Stimulated activated CD8-positive, alpha-beta memory T cell treated with anti-CD3 and anti-CD28 coated beads, Interleukin-15, amount 100 ng/mL, for 24 hours (primary cell): ENCODE data around the gene APOBEC4.

Source experiments
- DNase-seq: peaks from one replicate; pipeline ENCODE4 v3.0.0-alpha.2; 2020; ENCODE audit warnings: low read depth

Gene APOBEC4

GRCh38 chr1:183600136-183600535 is 53.0 kb downstream of the APOBEC4 start:
- no peak for DNase-seq

DNA sequence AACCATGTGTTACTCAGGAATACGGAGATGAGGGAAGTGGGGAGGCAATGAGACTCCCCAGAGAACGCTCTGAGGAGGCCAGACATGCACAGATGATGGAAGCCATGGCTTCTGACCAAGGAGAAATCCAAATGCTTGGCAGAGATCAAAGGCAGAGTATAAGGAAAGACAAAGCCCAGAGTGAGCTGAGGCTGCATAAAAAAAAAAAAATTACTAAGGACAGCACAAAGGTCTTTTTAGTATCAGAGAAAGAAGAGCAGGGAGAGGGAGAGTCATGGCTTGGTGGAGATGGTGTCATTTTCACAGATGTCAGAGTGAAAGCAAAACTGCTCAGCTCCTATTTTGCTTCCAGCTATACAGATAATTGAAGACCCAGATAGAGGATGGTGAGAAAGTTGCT is 54.7 kb downstream of the APOBEC4 start:
- no peak for DNase-seq

DNA sequence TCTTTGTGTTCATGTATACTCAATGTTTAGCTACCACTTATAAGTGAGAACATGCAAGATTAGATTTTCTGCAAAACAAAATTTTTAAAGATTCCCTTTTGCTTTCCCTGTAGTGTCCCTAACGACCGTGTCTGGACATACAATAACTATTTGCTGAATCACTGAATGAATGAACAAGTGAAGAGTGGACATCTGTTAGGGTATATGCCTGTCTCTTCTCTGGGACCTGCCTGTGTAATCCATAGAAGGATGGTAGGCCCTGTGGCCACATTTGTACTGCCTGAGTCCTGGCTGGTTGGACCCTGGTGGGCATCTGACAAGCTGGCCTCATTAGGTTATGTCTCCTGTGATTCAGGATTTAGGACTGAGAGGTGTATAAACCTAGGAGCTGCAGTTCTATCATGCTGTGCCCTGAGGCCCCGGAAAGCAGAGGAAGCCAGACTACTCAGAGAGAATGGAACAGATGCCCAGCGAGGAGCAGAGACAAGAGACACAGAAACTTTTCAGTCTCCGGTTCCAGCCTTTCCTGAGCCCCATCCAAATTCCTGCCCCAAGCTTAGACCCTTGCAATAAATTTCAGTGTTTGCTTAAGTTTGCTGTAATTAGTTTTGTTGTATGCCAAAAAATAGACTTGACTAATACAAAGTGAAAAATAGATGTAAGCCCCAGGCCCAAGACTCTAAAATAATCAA is 55.3 kb downstream of the APOBEC4 start:
- no peak for DNase-seq

DNA sequence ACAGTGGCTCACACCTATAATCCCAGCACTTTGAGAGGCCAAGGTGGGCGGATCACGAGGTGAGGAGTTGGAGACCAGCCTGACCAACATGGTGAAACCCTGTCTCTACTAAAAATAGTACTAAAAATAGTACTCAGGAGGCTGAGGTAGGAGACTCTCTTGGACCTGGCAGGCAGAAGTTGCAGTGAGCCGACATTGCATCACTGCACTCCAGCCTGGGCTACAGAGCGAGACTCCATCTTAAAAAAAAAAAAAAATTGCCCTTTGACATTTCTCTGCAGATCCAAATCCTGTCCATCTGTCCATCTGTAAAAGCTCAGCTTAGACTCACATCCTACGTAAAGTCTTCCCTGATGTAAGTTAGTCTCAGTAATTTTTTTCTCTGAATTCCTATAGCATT is 56.6 kb downstream of the APOBEC4 start:
- DNase-seq = no peak
